Forelimb muscle (tissue), 1 donor: ENCODE results near the gene LSM3. TPM values are rescaled to one million over a fixed set of nuclear protein-coding genes. Genes with fewer than 3 reads are reported as not detected.

Experiments
- DNase-seq: peaks from one replicate; pipeline ENCODE4 v3.0.0-alpha.2; 2013; ENCODE audit warnings: low read depth
- polyA plus RNA-seq: library from polyadenylated mRNA; unstranded; fragments of 120-200 nt; gene quantifications from one replicate; pipeline ENCODE4 v1.2.1, GENCODE V29; 2013; ENCODE audit not compliant: insufficient read length

Gene LSM3
- polyA plus RNA-seq, 1 donor: 10.7 TPM

- no peak for DNase-seq
Observed at GRCh38 chr3:14200276-14200675, 21.7 kb downstream of the LSM3 start.

- DNase-seq: no peak
Observed at GRCh38 chr3:14200841-14201240, 22.2 kb downstream of the LSM3 start.

GRCh38 chr3:14201940-14202684 is 23.5 kb downstream of the LSM3 start:
- DNase-seq: no peak

GRCh38 chr3:14202874-14203520 is 24.4 kb downstream of the LSM3 start:
- no peak for DNase-seq

- DNase-seq: peak; percentile 79
Observed at GRCh38 chr3:14203521-14204079, 25.0 kb downstream of the LSM3 start.

GRCh38 chr3:14204515-14205284 is 26.1 kb downstream of the LSM3 start:
- DNase-seq: no peak

- DNase-seq: no peak
Observed at GRCh38 chr3:14206548-14207177, 28.0 kb downstream of the LSM3 start.

GRCh38 chr3:14208168-14208567 is 29.6 kb downstream of the LSM3 start:
- no peak for DNase-seq

- no peak for DNase-seq
Observed at GRCh38 chr3:14208977-14209394, 30.4 kb downstream of the LSM3 start.

- no peak for DNase-seq
Observed at GRCh38 chr3:14209581-14210289, 31.1 kb downstream of the LSM3 start.

- DNase-seq: no peak
Observed at GRCh38 chr3:14210290-14210688, 31.7 kb downstream of the LSM3 start.

- DNase-seq: no peak
Observed at GRCh38 chr3:14210843-14211594, 32.4 kb downstream of the LSM3 start.

- DNase-seq: no peak
Observed at GRCh38 chr3:14211621-14212020, 33.0 kb downstream of the LSM3 start.

- DNase-seq: no peak
Observed at GRCh38 chr3:14212032-14212431, 33.4 kb downstream of the LSM3 start.

- DNase-seq: no peak
Observed at GRCh38 chr3:14213066-14213774, 34.6 kb downstream of the LSM3 start.

- DNase-seq: no peak
Observed at GRCh38 chr3:14214764-14215163, 36.1 kb downstream of the LSM3 start.

- peak; percentile 62 for DNase-seq
Observed at GRCh38 chr3:14216257-14217048, 37.8 kb downstream of the LSM3 start.

GRCh38 chr3:14218355-14218754 is 39.7 kb downstream of the LSM3 start:
- no peak for DNase-seq

- DNase-seq: no peak
Observed at GRCh38 chr3:14220933-14221332, 42.3 kb downstream of the LSM3 start.
